Dedifferentiated amniotic fluid mesenchymal stem cell (primary cell): ENCODE results near the gene L1CAM.

ENCODE experiments used
- DNase-seq: peaks from one replicate; pipeline ENCODE4 v3.0.0-alpha.2; 2016; ENCODE audit errors: extremely low spot score

L1CAM gene

GRCh38 chrX:153902385-153902784 is 16.4 kb upstream of the L1CAM start:
- no peak for DNase-seq

GRCh38 chrX:153901753-153902140 is 15.8 kb upstream of the L1CAM start:
- no peak for DNase-seq

DNA sequence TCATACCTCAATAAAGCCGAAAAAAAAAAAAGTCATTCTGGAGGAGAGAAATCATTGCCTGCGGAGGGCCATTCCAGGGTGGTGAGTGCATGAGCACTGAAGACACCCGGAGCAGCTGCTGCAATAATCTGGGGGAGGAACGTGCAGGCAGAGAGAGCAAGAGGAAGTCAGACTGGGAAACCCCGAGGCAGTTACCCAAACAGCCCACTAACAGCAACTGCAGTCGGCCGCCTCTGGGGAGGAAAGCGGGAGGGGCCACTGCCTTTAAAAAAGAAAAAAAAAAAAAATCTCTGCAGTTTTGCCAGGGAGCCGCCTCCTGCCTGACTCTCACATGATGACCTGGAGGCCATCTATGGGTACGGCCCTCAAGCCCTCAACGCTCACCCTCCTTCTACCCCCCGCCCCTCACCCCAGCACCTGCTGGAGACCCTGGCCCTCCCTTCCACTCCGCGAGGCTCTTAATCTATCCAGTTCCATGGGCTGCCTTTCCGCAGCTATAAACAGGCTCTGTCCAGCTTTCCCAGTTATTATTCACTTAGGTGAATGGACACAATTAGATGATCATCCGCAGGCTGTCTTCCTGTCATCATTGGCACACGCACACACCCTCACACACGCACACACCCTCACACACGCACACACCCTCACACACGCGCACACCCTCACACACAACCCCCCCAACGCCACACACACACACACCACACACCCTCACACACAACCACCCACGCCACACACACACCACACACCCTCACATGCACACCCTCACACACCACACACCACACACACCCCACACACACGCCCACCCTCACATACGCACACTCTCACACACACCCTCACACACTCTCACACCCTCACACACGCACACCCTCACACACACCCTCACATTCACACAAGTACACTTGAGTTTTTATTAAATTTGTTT is 15.1 kb upstream of the L1CAM start:
- DNase-seq: peak; percentile 65

- no peak for DNase-seq
Measured at GRCh38 chrX:153897899-153898298, 11.9 kb upstream of the L1CAM start.

- no peak for DNase-seq
Measured at GRCh38 chrX:153889123-153889522, 3.1 kb upstream of the L1CAM start.

DNA sequence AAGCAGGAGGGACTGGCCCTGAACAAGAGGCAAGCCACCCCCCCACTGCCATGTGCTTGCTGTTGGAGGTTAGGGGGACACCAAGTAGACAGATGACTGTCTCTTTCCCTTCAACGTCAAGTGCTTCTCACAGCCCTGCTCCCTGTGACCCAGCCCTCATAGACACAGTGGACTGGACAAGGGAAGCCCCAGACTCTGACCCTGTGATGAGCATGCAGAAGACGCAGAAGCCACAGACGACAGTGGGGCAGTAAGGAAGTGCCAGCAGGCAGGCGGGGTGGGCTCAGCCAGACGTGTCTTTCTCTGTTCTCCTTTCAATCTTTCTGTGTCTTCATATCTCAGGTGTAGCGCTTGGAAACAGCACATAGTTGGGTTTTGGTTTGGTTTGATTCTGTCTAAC is 2.4 kb upstream of the L1CAM start:
- no peak for DNase-seq

DNA sequence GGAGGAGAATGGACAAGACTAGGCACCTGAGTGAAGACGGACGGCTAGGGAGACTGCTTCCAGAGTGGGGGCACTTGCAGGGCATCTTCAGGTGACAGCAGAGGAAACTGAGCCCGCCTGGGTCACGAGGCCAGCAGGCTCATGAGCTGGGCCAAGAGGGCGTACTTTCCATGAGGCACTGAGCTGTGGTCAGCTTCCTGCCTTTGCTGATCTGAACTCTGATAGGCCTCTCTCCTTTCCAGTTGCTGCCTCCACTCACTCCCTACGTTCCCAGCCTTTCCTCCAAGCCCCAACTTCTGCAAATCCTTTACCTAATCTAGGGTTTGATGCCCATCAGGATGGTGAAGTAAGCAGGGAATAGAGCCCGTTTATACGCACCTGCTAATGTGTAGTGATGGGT is 1.4 kb upstream of the L1CAM start:
- no peak for DNase-seq

DNA sequence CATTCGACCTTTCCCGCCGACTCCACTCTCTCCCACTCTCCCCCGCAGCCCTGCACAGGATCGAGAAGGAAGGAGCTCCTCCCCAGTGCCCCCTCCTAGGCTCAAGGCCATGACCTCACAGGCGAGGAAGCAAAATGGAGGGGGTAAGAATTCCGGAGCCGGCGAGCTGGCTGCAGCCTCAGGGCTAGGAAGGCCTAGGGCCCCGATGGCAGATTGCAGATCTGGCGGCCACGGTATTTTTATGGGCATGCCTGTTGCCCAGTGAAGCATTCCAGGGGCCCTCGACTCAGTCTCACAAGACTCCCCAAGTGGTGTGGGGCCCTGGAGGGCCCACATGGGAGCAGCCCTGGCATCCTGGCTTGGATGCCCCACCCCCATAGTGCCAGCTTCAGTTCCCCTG is 942 bp upstream of the L1CAM start:
- no peak for DNase-seq

DNA sequence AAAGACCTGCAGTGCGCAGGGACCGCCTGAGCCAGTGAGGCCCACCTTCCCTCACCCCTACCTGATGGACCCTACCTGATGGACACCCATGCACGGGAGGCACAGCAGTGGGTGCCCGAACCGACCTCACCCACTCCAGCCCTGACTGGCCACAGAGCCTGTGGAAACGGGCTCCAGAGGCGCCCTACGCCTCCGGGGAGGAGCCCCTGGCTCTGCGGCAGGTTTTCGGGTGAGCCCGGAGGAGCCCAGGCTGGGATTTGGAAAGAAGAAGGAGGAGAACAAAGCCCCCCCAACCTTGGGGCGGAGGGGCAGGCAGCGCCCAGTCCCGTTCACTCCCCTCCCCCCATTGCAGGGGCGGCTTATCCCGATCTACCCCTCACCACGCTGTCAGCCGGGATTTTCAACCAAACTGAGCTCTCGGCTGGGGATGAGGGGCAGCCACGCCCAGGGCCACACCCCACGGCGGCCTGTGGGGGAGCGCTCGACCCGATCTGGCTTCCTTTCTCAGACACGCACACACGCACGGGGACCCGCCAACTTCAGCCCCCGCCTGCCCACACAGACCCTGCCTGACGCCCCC is 675 bp downstream of the L1CAM start:
- no peak for DNase-seq

GRCh38 chrX:153884590-153884989 is 1.4 kb downstream of the L1CAM start:
- DNase-seq: no peak

DNA sequence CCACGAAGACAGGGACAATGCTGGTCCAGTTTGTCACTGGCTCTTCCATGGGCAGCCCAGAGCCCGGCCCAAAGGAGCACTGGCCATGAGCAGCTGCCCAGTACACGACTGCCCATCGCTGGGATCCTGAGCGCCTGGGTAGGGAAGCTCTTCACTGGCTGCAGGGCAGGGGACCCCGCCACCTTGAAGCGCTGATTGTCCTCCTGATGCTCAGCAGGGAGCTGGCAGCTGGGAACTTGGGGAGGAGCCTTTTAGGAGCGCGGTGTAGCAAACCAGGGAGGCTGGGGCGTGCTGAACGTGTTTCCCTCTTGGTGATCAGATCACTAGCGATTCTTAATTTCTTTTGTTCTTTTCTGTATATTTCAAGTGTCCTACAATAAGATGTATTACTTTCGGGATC is 1.8 kb downstream of the L1CAM start:
- no peak for DNase-seq

DNA sequence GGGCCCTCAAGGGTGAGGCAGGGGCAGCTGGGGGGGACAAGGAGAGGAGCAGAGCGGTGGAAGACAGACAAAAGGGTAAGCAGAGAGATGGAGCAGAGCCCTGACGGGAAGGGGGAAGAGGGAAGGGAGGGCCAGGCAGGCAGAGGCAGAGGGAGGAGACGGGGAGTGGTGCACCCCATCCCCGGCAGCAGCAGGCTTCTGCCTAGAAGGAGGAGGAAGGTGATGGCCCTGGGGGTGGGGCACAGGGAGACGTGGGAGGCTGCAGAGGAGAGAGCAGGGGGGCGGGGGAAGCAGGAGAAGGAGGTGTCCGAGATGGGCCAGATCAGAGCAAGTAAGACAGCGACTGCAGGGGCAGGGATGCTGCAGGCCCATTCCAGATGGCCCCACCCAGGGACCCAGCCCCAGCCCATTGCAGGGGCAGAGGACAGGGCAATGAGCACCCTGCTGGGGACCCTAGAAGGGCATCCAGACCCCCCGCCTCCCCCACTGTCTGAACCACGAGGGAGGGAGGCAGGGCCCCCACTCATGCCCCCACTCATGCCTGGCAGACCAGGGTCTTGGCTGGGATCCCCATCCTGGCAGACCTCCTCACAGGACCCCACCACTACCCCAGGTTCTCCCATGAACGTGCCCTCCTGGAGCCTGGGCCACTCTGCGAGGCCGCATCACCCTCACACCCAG is 2.7 kb downstream of the L1CAM start:
- no peak for DNase-seq

DNA sequence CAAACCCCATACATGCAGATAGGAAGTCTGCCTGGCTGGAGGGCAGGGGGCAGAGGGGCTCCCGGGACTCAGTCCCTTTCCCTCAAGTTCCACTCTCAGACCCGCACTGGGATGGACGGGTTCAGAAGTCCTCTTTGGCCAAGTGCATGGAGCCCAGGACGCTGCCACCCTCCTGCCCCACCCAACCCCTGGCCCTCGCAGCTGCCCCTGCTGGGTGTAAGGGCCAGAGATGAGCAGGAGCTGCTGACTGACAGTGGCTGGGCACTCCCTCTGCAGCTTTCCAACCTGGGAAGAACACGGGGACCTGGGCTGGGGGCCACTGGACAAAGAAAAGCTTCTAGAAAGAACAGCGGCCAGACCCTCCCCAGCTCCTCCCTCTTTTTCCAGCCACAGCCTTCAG is 3.4 kb downstream of the L1CAM start:
- DNase-seq: no peak

GRCh38 chrX:153882086-153882498 is 3.9 kb downstream of the L1CAM start:
- no peak for DNase-seq

- DNase-seq: no peak
Measured at GRCh38 chrX:153881281-153881680, 4.7 kb downstream of the L1CAM start.

GRCh38 chrX:153880440-153880815 is 5.5 kb downstream of the L1CAM start:
- DNase-seq: no peak

DNA sequence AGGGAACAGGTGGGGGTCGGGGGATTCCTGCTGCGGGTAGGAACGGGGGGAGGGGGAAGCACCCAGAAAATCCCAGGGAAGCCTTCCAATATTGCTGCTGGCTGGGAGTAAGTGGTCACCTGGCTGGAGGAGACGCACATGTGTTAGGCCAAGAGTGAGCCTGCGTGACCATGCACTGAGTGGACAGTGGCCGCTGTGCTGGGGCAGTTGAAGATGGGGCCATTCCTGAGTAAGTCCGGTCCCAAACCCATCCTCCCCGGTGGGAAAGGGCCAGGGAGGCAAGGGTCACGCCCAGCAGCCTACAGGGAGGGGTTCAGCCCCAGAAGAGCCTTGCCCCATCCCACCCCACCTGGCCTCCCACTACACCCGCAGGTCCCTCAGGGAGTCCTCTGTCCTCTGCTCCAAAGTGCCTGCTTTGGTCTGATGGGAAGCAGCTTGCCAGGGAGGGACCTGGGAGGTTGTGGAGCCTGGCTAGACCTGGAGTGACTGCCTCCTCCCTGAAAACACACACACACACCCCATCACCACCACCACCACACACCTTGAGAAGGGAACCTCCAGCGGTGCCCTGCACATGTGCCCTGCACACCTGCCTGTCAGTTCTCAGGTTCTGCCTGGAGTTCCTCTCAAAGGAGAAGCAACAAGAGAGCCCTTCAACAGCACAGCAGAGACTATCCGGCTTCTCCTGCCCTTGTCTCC is 6.1 kb downstream of the L1CAM start:
- no peak for DNase-seq

DNA sequence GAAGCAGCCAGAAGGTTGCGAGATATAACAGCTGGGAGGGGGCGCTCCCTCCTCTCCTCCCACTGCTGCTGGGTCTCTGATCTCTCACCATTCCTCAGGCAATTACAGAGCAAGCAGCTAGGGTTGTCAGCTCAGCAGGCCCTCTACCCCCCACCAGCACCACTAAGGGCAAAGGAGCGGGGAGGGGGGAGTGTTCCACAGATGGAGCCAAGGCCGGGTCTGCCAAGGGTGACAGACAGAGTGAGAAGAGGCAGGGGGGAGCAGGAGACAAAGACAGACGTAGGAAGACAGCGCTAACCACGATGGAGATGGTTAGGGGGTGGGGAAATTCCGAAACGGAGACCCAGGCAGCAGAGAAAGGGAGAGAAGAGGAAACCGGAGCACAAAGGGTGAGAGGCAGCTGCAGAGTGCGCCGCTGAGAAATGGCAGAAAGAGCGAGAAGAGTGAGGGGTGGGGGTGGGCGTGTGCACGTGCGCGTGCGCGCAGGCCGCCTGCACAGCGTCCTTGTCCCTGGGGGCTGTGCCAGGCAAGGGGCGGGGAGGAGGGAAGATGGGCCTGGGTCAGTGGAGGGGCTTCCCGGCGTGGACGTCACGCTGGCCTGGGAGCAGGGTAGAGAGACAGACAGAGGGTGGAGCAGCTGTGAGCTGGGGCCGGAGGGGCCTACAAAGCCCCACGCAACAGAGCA is 6.9 kb downstream of the L1CAM start:
- no peak for DNase-seq

- no peak for DNase-seq
Measured at GRCh38 chrX:153878345-153878744, 7.6 kb downstream of the L1CAM start.

GRCh38 chrX:153877571-153878261 is 8.3 kb downstream of the L1CAM start:
- DNase-seq: no peak

- no peak for DNase-seq
Measured at GRCh38 chrX:153876112-153876491, 9.9 kb downstream of the L1CAM start.
